BE2C (cell line): Measurements from ENCODE around the gene CKM.

Experiments used
- DNase-seq: peaks from one replicate; pipeline ENCODE4 v3.0.0-alpha.2; 2020
- H3K27me3 ChIP-seq: fragments of 250-450 bp; sonication (Bioruptor Pico); 2 replicates; pipeline ENCODE4 v1.5.1; 2020; ENCODE audit warnings: mild to moderate bottlenecking
- H3K36me3 ChIP-seq: fragments of 250-450 bp; sonication (Bioruptor Pico); 2 replicates; pipeline ENCODE4 v1.5.1; 2020; ENCODE audit warnings: mild to moderate bottlenecking
- H3K4me1 ChIP-seq: fragments of 250-450 bp; sonication (Bioruptor Pico); 2 replicates; pipeline ENCODE4 v1.5.1; 2020
- H3K4me3 ChIP-seq: 2 replicates; pipeline ENCODE4 v1.5.1; 2011; ENCODE audit warnings: low read depth, low read length
- H3K9me3 ChIP-seq: fragments of 250-450 bp; sonication (Bioruptor Pico); 2 replicates; pipeline ENCODE4 v1.5.1; 2020
- TF ChIP-seq, protein P1 (sequence below): IDR thresholded peaks from 2 replicates; pipeline ENCODE4 v1.5.1; 2012; ENCODE audit warnings: mild to moderate bottlenecking, low read depth, low read length

Gene CKM

DNA sequence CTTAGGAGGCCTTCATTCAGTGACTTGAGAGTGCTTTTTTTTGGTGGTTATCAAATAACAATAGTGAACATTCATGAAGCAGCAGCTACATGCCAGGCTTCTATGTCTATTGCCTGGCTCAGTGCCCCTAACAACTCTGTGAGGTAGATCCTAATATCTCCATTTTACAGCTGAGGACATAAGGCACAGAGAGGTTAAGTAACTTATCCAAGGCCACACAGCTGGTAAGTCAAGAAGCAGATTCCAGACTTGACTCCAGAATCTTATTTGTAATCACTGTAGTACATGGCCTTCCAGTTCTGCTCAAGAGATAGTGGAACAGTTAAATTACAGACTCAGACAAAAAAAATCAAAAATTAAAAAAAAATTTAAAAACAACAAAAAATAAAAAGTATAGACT lies 26.8 kb downstream of the CKM start:
- H3K27me3 ChIP-seq: no peaks in the 10 kb centered on the region; the same call in 1 of the 2 replicates

DNA sequence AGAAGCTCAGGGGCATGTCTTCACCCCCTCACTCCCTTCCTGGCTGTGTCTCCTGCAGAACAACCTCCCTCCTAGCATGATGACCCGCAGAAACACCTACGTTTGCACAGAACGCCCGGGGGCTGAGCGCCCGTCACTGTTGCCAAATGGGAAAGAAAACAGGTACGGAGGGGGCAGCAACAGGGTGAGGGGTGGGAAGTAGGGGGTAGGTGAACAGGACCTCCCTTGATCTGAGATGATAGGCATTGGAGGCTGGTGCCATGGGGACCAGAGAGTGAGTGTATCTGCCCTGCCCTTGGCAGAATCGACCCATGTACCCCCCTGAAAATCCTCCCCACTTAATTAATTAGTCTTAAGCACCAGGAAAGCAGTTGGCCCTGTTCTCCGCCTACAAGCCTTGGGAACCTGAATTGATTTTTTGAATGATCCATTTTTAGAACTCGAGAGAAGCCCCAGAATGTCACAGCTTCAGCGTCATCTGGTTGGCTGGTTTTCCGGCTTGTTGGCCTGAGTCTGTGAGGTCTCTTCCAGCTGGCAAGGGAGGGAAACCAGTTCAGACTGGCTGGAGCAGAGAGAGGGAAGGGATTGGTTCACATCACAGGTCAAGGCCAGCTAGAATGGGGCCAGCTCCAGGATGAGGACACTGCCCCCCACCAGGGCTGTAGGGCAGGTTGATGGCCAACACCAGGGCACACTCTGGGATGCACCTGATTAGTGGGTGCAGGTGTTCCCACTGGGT lies 28.2 kb downstream of the CKM start:
- Histone ChIP-seq H3K36me3 (no peaks in the 10 kb centered on the region), H3K4me3 (no peak overlapping the region), H3K4me1 (no peaks in the 10 kb centered on the region), H3K27me3 (no peaks in the 10 kb centered on the region; the same call in 1 of the 2 replicates), H3K9me3 (no peaks in the 10 kb centered on the region)
- DNase-seq: no peak
- TF ChIP-seq, protein P1, sequence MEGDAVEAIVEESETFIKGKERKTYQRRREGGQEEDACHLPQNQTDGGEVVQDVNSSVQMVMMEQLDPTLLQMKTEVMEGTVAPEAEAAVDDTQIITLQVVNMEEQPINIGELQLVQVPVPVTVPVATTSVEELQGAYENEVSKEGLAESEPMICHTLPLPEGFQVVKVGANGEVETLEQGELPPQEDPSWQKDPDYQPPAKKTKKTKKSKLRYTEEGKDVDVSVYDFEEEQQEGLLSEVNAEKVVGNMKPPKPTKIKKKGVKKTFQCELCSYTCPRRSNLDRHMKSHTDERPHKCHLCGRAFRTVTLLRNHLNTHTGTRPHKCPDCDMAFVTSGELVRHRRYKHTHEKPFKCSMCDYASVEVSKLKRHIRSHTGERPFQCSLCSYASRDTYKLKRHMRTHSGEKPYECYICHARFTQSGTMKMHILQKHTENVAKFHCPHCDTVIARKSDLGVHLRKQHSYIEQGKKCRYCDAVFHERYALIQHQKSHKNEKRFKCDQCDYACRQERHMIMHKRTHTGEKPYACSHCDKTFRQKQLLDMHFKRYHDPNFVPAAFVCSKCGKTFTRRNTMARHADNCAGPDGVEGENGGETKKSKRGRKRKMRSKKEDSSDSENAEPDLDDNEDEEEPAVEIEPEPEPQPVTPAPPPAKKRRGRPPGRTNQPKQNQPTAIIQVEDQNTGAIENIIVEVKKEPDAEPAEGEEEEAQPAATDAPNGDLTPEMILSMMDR: no peak

More for the DNA sequence above, 26.8 kb downstream of the CKM start:
- no peak overlapping the region for H3K4me3 ChIP-seq
- H3K9me3 ChIP-seq: no peaks in the 10 kb centered on the region
- no peaks in the 10 kb centered on the region for H3K4me1 ChIP-seq
- no peaks in the 10 kb centered on the region for H3K36me3 ChIP-seq
- no peak for DNase-seq
- TF ChIP-seq, protein P1: no peak

DNA sequence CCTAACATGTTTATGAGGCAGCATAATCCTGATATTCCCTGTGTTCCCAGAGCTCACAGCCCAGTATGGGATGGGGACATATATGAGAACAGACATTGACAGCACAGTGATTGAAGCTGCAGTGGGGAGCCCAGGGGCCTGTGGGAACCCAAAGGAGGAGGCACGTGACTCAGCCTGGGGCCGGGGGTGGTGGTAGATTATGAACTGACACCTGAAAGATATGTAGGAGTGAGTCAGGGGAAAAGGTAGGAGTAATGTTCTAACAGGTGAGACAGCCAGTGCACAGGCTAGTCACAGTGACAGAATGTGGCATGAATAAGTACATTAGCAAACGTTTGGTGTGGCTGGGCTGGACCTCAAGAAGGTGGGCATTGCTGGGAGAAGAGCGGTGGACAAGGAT lies 29.0 kb downstream of the CKM start:
- Histone ChIP-seq H3K4me3 (no peak overlapping the region), H3K27me3 (no peaks in the 10 kb centered on the region; the same call in 1 of the 2 replicates), H3K9me3 (no peaks in the 10 kb centered on the region), H3K36me3 (no peaks in the 10 kb centered on the region), H3K4me1 (no peaks in the 10 kb centered on the region)
- DNase-seq: no peak
- TF ChIP-seq, protein P1: no peak

DNA sequence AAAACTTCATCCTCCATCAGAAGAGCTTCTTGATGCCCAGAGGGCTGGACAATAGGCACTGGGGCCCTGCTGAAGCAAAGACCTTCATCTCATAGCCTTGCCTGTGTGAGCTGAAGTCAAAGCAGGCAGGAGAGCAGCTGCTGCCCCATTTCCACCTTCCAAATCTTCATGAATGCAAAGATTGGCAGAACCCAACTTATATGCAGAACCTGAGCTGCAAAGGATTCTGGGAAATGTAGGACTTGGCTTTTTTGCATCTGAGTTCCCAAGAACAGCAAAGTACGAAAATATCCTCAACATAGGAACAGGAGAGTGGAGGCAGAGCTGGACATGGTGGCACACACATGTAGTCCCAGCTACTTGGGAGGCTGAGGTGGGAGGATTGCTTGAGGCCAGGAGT lies 30.8 kb downstream of the CKM start:
- Histone ChIP-seq H3K4me3 (no peak overlapping the region), H3K36me3 (no peaks in the 10 kb centered on the region), H3K9me3 (no peaks in the 10 kb centered on the region), H3K27me3 (no peaks in the 10 kb centered on the region; the same call in 1 of the 2 replicates), H3K4me1 (no peaks in the 10 kb centered on the region)
- DNase-seq: no peak
- TF ChIP-seq, protein P1: no peak

DNA sequence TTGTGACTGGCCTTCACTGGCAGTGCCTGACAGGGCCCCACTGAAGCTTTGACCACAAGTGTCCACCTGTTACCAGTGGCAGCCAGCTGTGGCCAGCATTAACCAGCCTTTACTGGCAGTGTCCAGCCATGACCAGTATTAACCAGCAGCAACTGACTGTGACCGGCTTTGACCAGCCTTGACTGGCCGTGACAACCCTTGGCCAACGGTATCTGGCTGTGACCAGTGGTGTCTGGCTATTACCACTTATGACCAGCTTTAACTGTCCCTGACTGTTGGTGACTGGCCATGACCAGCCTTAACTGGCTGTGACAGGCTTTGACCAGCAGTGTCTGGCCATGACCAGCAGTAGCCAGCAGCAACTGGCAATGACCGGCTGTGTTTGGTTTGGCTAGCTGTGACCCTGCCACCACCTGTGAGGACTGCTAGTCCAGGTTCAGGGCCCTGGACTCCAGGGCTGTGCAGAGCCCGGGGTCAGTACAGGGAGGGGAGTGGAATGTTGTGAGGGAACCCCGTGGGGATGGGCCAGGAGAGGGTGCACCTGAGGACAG lies 32.2 kb downstream of the CKM start:
- no peak for DNase-seq
- TF ChIP-seq, protein P1: no peak
- Histone ChIP-seq H3K4me1 (no peaks in the 10 kb centered on the region), H3K36me3 (no peaks in the 10 kb centered on the region), H3K9me3 (no peaks in the 10 kb centered on the region), H3K27me3 (no peaks in the 10 kb centered on the region; the same call in 1 of the 2 replicates), H3K4me3 (no peak overlapping the region)

DNA sequence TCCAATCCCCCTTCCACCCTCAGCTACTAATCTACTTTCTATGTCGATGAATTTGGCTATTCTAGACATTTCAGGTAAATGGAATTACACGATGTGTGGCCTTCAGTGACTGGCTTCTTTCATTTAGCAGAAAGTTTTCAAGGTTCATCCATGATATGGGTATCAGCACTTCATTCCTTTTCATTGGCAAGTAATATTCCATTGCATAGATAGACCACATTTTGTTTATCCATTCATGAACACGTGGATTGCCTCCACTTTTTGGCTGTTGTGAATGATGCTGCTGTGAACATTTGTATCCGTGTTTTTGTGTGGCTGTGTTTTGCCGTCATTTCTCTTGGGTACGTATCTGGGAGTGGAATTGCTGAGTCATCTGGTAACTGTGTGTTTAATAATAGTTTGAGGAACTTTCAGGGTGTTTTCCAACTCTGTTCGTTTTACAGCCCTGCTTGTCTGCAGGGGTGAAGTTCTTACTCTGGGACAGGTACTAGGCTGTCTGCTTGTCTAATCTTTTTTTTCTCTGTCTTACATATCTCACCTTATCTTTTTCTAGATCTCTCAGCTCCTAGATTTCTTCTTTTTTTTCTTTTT lies 39.1 kb downstream of the CKM start:
- Histone ChIP-seq H3K36me3 (peaks cover 7% of the 10 kb centered on the region), H3K4me1 (no peaks in the 10 kb centered on the region), H3K27me3 (no peaks in the 10 kb centered on the region), H3K9me3 (peaks cover 3% of the 10 kb centered on the region; the same call in 1 of the 2 replicates), H3K4me3 (no peak overlapping the region)
- DNase-seq: no peak
- TF ChIP-seq, protein P1: no peak
